Psoas muscle (tissue), 8 donors: ENCODE measurements around the gene STAG1. TPM values are rescaled to one million over a fixed set of nuclear protein-coding genes. Genes with fewer than 3 reads are reported as not detected.

Source experiments
- ATAC-seq, 4 donors: fragments of 200-7000 bp; cut with Tn5 transposase; one replicate each; pipeline ENCODE4 v1.9.1; 2020; ENCODE audit warnings: moderate library complexity in 3 of 4, mild to moderate bottlenecking in 2 of 4
- DNase-seq, 2 donors: peaks; one replicate each; pipeline ENCODE4 v3.0.0-alpha.2; 2020
- H3K27ac ChIP-seq: fragments of 200-600 bp; one replicate; pipeline ENCODE4 v1.8.0; 2022
- H3K27me3 ChIP-seq, 3 donors: fragments of 200-600 bp in 1 of 3; one replicate each; pipeline versions ENCODE4 v1.6.1 to v1.8.0; 2013 to 2022; ENCODE audit warnings: low read length in 2 of 3, mild to moderate bottlenecking in 2 of 3, moderate library complexity in 1 of 3; ENCODE audit not compliant: insufficient read depth in 3 of 3
- H3K36me3 ChIP-seq, 2 donors: fragments of 200-600 bp in 1 of 2; one replicate each; pipeline versions ENCODE4 v1.6.1 to v1.8.0; 2013 to 2022; ENCODE audit warnings: low read depth in 1 of 2, mild to moderate bottlenecking in 1 of 2, moderate library complexity in 1 of 2; ENCODE audit not compliant: insufficient read depth in 1 of 2
- H3K4me1 ChIP-seq: fragments of 200-600 bp; one replicate; pipeline ENCODE4 v1.8.0; 2022
- H3K4me3 ChIP-seq: fragments of 200-600 bp; one replicate; pipeline ENCODE4 v1.8.0; 2022; ENCODE audit warnings: mild to moderate bottlenecking
- H3K9me3 ChIP-seq: fragments of 200-600 bp; one replicate; pipeline ENCODE4 v1.8.0; 2022
- CTCF ChIP-seq: fragments of 200-600 bp; IDR thresholded peaks from one replicate; pipeline ENCODE4 v1.8.0; 2022; ENCODE audit warnings: antibody characterized with exemption
- WGBS, 3 donors: extraction: QIAGEN DNeasy Blood & Tissue Kit; methylation state at CpG; one replicate each; pipeline versions ENCODE4 v1.1.6 to v1.1.7; 2013; 5-methylcytosine and 5-hydroxymethylcytosine counted together
- intact Hi-C, 2 donors: fragments of 100-400 bp; cut with DNase I; formaldehyde crosslinking; loops; one replicate each; pipeline versions ENCODE4 v1.11.0 to v1.14.2; 2022
- polyA plus RNA-seq, 3 donors: library from polyadenylated mRNA; stranded (reverse); fragments of 200-250 nt; gene quantifications; one replicate each; pipeline ENCODE4 v1.2.3, GENCODE V29; 2013
- total RNA-seq, 4 donors: library from RNA; stranded (reverse); fragmentation: NEBNext Ultra II Directional in 2 of 4; extraction: Animal tissue kit (Norgen Biotek cat#: 25700) in 2 of 4; gene quantifications; one replicate each; pipeline versions ENCODE4 v1.2.1 to v1.2.4, GENCODE V29; 2021 to 2023
- donor health status: healthy with polysubstance abuse.
- donor health status: DM: no; HTN: no; CAD: no; lungs with moderate emphysema.
- donor health status: Bipolar disorder and iron deficiency.
- donor health status: healthy.
- donor health status: DM: yes; HTN: yes; CAD: no.
- donor health status: DM: no; HTN: no; CAD: no.
- donor health status: DM: no; HTN: no; CAD: no.
- donor health status: DM: yes; HTN: yes; CAD: no.

The STAG1 gene
- total and polyA plus RNA-seq, 7 donors: 8.8 to 27.7 (median 19.7) TPM

- DNase-seq (no peak), ATAC-seq (no peak)
- Histone ChIP-seq H3K27me3 (no peaks in the 10 kb centered on the region), H3K4me3 (no peak overlapping the region), H3K36me3 (no peaks in the 10 kb centered on the region), H3K4me1 (no peaks in the 10 kb centered on the region), H3K9me3 (no peaks in the 10 kb centered on the region), H3K27ac (no peak overlapping the region)
- no peak for TF ChIP-seq CTCF
- intact Hi-C loops: no loop called here
Observed at GRCh38 chr3:136586580-136586979, 165.6 kb downstream of the STAG1 start.

- no peak for TF ChIP-seq CTCF
- Histone ChIP-seq H3K36me3 (no peaks in the 10 kb centered on the region), H3K27ac (no peak overlapping the region), H3K4me3 (no peak overlapping the region), H3K9me3 (no peaks in the 10 kb centered on the region), H3K27me3 (no peaks in the 10 kb centered on the region), H3K4me1 (no peaks in the 10 kb centered on the region)
- ATAC-seq: no peak
- intact Hi-C loops: no loop called here
- DNase-seq: no peak
Observed at GRCh38 chr3:136584728-136585127, 167.4 kb downstream of the STAG1 start.

GRCh38 chr3:136583823-136584222 is 168.4 kb downstream of the STAG1 start:
- no peaks in the 10 kb centered on the region for H3K9me3 ChIP-seq
- H3K36me3 ChIP-seq: no peaks in the 10 kb centered on the region
- ATAC-seq (no peak), DNase-seq (no peak)
- TF ChIP-seq CTCF: no peak
- no peak overlapping the region for H3K27ac ChIP-seq
- 73 to 81% (median 78%) methylated on average over 2 of the region's 2 CpGs for WGBS, 3 donors
- H3K27me3 ChIP-seq: no peaks in the 10 kb centered on the region
- H3K4me1 ChIP-seq: no peaks in the 10 kb centered on the region
- no peak overlapping the region for H3K4me3 ChIP-seq
- intact Hi-C loops: no loop called here

GRCh38 chr3:136577791-136578190 is 174.4 kb downstream of the STAG1 start:
- intact Hi-C loops: no loop called here
- no peaks in the 10 kb centered on the region for H3K36me3 ChIP-seq
- ATAC-seq: no peak
- H3K27me3 ChIP-seq: no peaks in the 10 kb centered on the region
- no peaks in the 10 kb centered on the region for H3K9me3 ChIP-seq
- TF ChIP-seq CTCF: no peak
- H3K4me1 ChIP-seq: no peaks in the 10 kb centered on the region
- DNase-seq: no peak
- H3K27ac ChIP-seq: no peak overlapping the region
- 96 to 99% (median 98%) methylated on average over 3 of the region's 3 CpGs for WGBS, 3 donors
- no peak overlapping the region for H3K4me3 ChIP-seq

- Histone ChIP-seq H3K36me3 (no peaks in the 10 kb centered on the region), H3K4me3 (no peak overlapping the region), H3K4me1 (no peaks in the 10 kb centered on the region), H3K27ac (no peak overlapping the region), H3K27me3 (no peaks in the 10 kb centered on the region), H3K9me3 (no peaks in the 10 kb centered on the region)
- intact Hi-C loops: no loop called here
- WGBS, 3 donors: 85 to 89% (median 87%) methylated on average over 6 of the region's 6 CpGs
- ATAC-seq (no peak), DNase-seq (no peak)
- TF ChIP-seq CTCF: no peak
Observed at GRCh38 chr3:136576279-136577009, 175.7 kb downstream of the STAG1 start.
